CD14-positive monocyte (primary cell): Measurements from ENCODE around the gene VSIG1. TPM values are rescaled to one million over a fixed set of nuclear protein-coding genes. Genes with fewer than 3 reads are reported as not detected.

ENCODE experiments used
- DNase-seq, 3 donors: peaks; one replicate each; pipeline ENCODE4 v3.0.0-alpha.2; 2011 to 2022
- H2AFZ ChIP-seq: 2 replicates; pipeline ENCODE4 v1.6.0; 2012; ENCODE audit warnings: mild to moderate bottlenecking, low read depth, low read length, inconsistent platforms; ENCODE audit not compliant: insufficient read depth, poor library complexity, severe bottlenecking
- H3K27ac ChIP-seq, 2 donors: 1 replicate in 1 of 2; 2 replicates in 1 of 2; pipeline ENCODE4 v1.5.1; 2012 to 2013; ENCODE audit warnings: low read length in 2 of 2, control low read depth in 1 of 2, inconsistent platforms in 1 of 2, low read depth in 1 of 2, mild to moderate bottlenecking in 1 of 2
- H3K27me3 ChIP-seq, 2 donors: one replicate each; pipeline versions ENCODE4 v1.6.0 to v1.6.1; 2011 to 2013; ENCODE audit warnings: low read length in 2 of 2; ENCODE audit not compliant: control insufficient read depth in 2 of 2, insufficient read depth in 2 of 2
- H3K36me3 ChIP-seq, 2 donors: replicated peaks in 1 of 2; 1 replicate in 1 of 2; 2 replicates in 1 of 2; pipeline versions ENCODE4 v1.5.1 to v1.6.1; 2012 to 2013; ENCODE audit warnings: low read length in 2 of 2, control low read depth in 1 of 2, inconsistent platforms in 1 of 2, mild to moderate bottlenecking in 1 of 2; ENCODE audit not compliant: insufficient read depth in 2 of 2, control insufficient read depth in 1 of 2
- H3K4me1 ChIP-seq, 2 donors: 1 replicate in 1 of 2; 2 replicates in 1 of 2; pipeline versions ENCODE4 v1.5.1 to v1.6.1; 2012 to 2013; ENCODE audit warnings: low read length in 2 of 2, control low read depth in 1 of 2, inconsistent platforms in 1 of 2, mild to moderate bottlenecking in 1 of 2, moderate library complexity in 1 of 2; ENCODE audit not compliant: insufficient read depth in 2 of 2, control insufficient read depth in 1 of 2
- H3K4me2 ChIP-seq: replicated peaks from 2 replicates; pipeline ENCODE3; 2012; ENCODE audit warnings: low read length, moderate library complexity, mild to moderate bottlenecking; ENCODE audit not compliant: poor library complexity, severe bottlenecking; ENCODE audit errors: extremely low read depth
- H3K4me3 ChIP-seq, 3 experiments: fragments of 200-600 bp in 1 of 3; sonication (generic) in 1 of 3; replicated peaks in 1 of 3; 1 replicate in 2 of 3; 2 replicates in 1 of 3; pipeline ENCODE4 v1.5.1; 2011 to 2013; ENCODE audit warnings: low read length in 3 of 3, mild to moderate bottlenecking in 3 of 3, control low read depth in 2 of 3, low read depth in 2 of 3, inconsistent platforms in 1 of 3, moderate library complexity in 1 of 3
- H3K79me2 ChIP-seq: 2 replicates; pipeline ENCODE4 v1.6.0; 2012; ENCODE audit warnings: mild to moderate bottlenecking, control low read depth, inconsistent platforms, low read length, moderate library complexity; ENCODE audit not compliant: insufficient read depth
- H3K9ac ChIP-seq: 2 replicates; pipeline ENCODE4 v1.6.0; 2017; ENCODE audit warnings: low read length, mild to moderate bottlenecking; ENCODE audit not compliant: insufficient read depth, poor library complexity, severe bottlenecking
- H3K9me3 ChIP-seq, 2 donors: replicated peaks in 1 of 2; 1 replicate in 1 of 2; 2 replicates in 1 of 2; pipeline versions ENCODE4 v1.5.1 to v1.6.1; 2012 to 2013; ENCODE audit warnings: low read length in 2 of 2, control low read depth in 1 of 2; ENCODE audit not compliant: control insufficient read depth in 1 of 2, insufficient read depth in 1 of 2
- H4K20me1 ChIP-seq: 2 replicates; pipeline ENCODE4 v1.6.0; 2012; ENCODE audit warnings: mild to moderate bottlenecking, low read length, control low read depth, moderate library complexity; ENCODE audit not compliant: insufficient read depth
- H3K27ac Mint-ChIP-seq, 7 donors: one replicate each; pipeline ENCODE4 v1.8.0; 2020; ENCODE audit warnings: mild to moderate bottlenecking in 7 of 7, mixed read lengths in 7 of 7, moderate library complexity in 6 of 7, inconsistent platforms in 2 of 7
- H3K27me3 Mint-ChIP-seq, 3 donors: one replicate each; pipeline ENCODE4 v1.8.0; 2021 to 2022; ENCODE audit warnings: low read depth in 3 of 3, mild to moderate bottlenecking in 3 of 3, mixed read lengths in 3 of 3, moderate library complexity in 3 of 3, inconsistent platforms in 1 of 3
- H3K36me3 Mint-ChIP-seq, 2 donors: one replicate each; pipeline ENCODE4 v1.8.0; 2020; ENCODE audit warnings: mixed read lengths in 2 of 2, inconsistent platforms in 1 of 2, mild to moderate bottlenecking in 1 of 2
- H3K4me1 Mint-ChIP-seq: one replicate; pipeline ENCODE4 v1.8.0; 2020; ENCODE audit warnings: mild to moderate bottlenecking, mixed read lengths
- H3K4me3 Mint-ChIP-seq, 2 donors: one replicate each; pipeline ENCODE4 v1.8.0; 2020; ENCODE audit warnings: mild to moderate bottlenecking in 2 of 2, mixed read lengths in 2 of 2, moderate library complexity in 1 of 2
- H3K9me3 Mint-ChIP-seq, 7 donors: one replicate each; pipeline ENCODE4 v1.8.0; 2020 to 2022; ENCODE audit warnings: mixed read lengths in 7 of 7, mild to moderate bottlenecking in 6 of 7, moderate library complexity in 6 of 7, inconsistent platforms in 2 of 7
- CTCF ChIP-seq: fragments of 200-600 bp; IDR thresholded peaks from one replicate; pipeline ENCODE4 v1.8.0; 2022; ENCODE audit warnings: antibody characterized with exemption, mild to moderate bottlenecking
- WGBS: methylation state at CpG from one replicate; pipeline ENCODE4 v1.1.5; 2013; ENCODE audit warnings: missing lambda C conversion rate; ENCODE audit not compliant: insufficient coverage; 5-methylcytosine and 5-hydroxymethylcytosine counted together
- intact Hi-C, 2 donors: fragments of 100-400 bp; cut with micrococcal nuclease; formaldehyde crosslinking; loops; one replicate each; pipeline versions ENCODE4 v1.15.0 to v1.15.1; 2023
- polyA plus RNA-seq, 3 donors: library from polyadenylated mRNA; depleted of rRNA in 1 of 3; unstranded in 2 of 3; stranded (reverse) in 1 of 3; fragments of 300-500 nt in 2 of 3; fragments of >200 nt in 1 of 3; fragmentation: Illumina TruSeq in 2 of 3; gene quantifications; 1 replicate in 2 of 3; 2 replicates in 1 of 3; pipeline ENCODE4 v1.2.3, GENCODE V29; 2012 to 2021

Gene VSIG1
- polyA plus RNA-seq, 3 donors, result not detected

DNA sequence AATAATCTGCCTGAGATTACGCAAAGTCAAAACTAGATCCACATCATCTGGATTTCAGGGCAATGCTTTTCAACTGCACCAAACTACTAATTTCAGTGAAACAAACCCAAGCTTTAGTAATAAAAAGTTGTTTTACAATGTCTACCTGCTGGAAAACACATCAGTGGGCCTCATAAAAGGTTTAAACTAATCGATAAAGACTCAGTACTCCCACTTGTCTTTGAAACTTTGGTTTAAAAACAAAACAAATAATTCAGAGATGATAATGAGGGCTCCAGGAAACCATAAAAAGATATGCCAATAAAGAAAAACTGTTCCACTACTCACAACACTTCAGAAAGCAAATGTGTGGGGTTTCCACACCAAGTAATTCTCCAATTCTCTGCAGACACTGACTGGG lies 36.2 kb downstream of the VSIG1 start:
- no peak for TF ChIP-seq CTCF
- Mint-ChIP-seq H3K4me3 (no peak overlapping the region), H3K36me3 (peaks cover 12 to 14% of the 10 kb centered on the region in 2 donors), H3K27ac (no peak overlapping the region), H3K4me1 (no peaks in the 10 kb centered on the region), H3K27me3 (peaks cover 0 to 3% (median 0%) of the 10 kb centered on the region in 3 donors), H3K9me3 (no peaks in the 10 kb centered on the region)
- no peaks in the 10 kb centered on the region for H4K20me1 ChIP-seq
- H3K36me3 ChIP-seq, result peaks cover 14 to 19% of the 10 kb centered on the region in 2 donors
- no peak overlapping the region for H2AFZ ChIP-seq
- H3K27ac ChIP-seq, result no peak overlapping the region
- no peaks in the 10 kb centered on the region for H3K27me3 ChIP-seq
- H3K4me1 ChIP-seq, result no peaks in the 10 kb centered on the region
- H3K4me3 ChIP-seq, result no peak overlapping the region
- intact Hi-C loops, result no loop called here
- no peaks in the 10 kb centered on the region for H3K79me2 ChIP-seq
- H3K9me3 ChIP-seq, result no peaks in the 10 kb centered on the region
- no peak for DNase-seq
- no CpG with 5 or more reads among the region's 2 CpGs for WGBS
- H3K4me2 ChIP-seq, result no peak overlapping the region
- H3K9ac ChIP-seq, result no peak overlapping the region

DNA sequence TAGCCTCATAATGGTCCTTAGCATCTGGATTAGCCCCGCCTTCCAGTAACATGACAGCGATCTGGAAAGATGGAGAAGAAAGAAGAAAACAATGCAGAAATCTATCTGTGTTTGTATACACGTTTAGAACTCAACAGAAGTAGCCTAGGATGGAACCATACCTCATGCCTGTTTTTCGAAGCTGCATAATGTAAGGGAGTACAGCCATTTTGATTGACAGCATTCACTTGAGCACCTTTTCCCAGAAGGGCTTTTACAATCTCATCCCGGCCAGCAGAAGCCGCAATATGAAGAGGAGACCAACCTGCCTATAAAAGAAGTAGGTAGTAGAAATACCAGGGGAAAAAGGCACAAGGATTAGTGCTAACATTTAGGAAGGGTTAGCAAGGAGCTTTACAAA lies 42.9 kb downstream of the VSIG1 start:
- Mint-ChIP-seq H3K4me3 (no peak overlapping the region), H3K36me3 (peaks cover 19 to 26% of the 10 kb centered on the region in 2 donors), H3K4me1 (peaks cover 3% of the 10 kb centered on the region), H3K27me3 (peaks cover 0 to 5% (median 0%) of the 10 kb centered on the region in 3 donors), H3K27ac (no peak overlapping the region), H3K9me3 (no peaks in the 10 kb centered on the region)
- no peaks in the 10 kb centered on the region for H3K27me3 ChIP-seq
- no peak overlapping the region for H3K9ac ChIP-seq
- no peak overlapping the region for H3K4me3 ChIP-seq
- H3K36me3 ChIP-seq, result peaks cover 19 to 39% of the 10 kb centered on the region in 2 donors
- intact Hi-C loops, result no loop called here
- no peak for DNase-seq
- H3K9me3 ChIP-seq, result no peaks in the 10 kb centered on the region
- H3K27ac ChIP-seq, result no peak overlapping the region
- H4K20me1 ChIP-seq, result no peaks in the 10 kb centered on the region
- no CpG with 5 or more reads among the region's 6 CpGs for WGBS
- peaks cover 13% of the 10 kb centered on the region for H3K79me2 ChIP-seq
- no peak for TF ChIP-seq CTCF
- no peak overlapping the region for H2AFZ ChIP-seq
- H3K4me1 ChIP-seq, result peaks cover 10 to 17% of the 10 kb centered on the region in 2 donors
- H3K4me2 ChIP-seq, result no peak overlapping the region
